ENCODE measurements around the gene SRGAP2C.
"Not testable (repeated sequence)": the region's sequence is repeated elsewhere in the genome, so short reads cannot be mapped to it uniquely, and the experiment has no call there.

The SRGAP2C gene

GRCh38 chr1:121215699-121216417 is 31.1 kb downstream of the SRGAP2C start:
- H3K4me3 ChIP-seq (replicated peaks; ENCODE audit: low read depth, low read length); DNase-seq (ENCODE audit: extremely low read depth, low read depth): not testable (repeated sequence)

GRCh38 chr1:121216676-121217075 is 31.9 kb downstream of the SRGAP2C start:
- DNase-seq (ENCODE audit: extremely low read depth, low read depth); H3K4me3 ChIP-seq (replicated peaks; ENCODE audit: low read depth, low read length): not testable (repeated sequence)

GRCh38 chr1:121221770-121222169 is 37.0 kb downstream of the SRGAP2C start:
- not testable (repeated sequence) for DNase-seq (ENCODE audit: extremely low read depth, low read depth); H3K4me3 ChIP-seq (replicated peaks; ENCODE audit: low read depth, low read length)

GRCh38 chr1:121224714-121225113 is 39.9 kb downstream of the SRGAP2C start:
- not testable (repeated sequence) for DNase-seq (ENCODE audit: extremely low read depth, low read depth); H3K4me3 ChIP-seq (replicated peaks; ENCODE audit: low read depth, low read length)

DNA sequence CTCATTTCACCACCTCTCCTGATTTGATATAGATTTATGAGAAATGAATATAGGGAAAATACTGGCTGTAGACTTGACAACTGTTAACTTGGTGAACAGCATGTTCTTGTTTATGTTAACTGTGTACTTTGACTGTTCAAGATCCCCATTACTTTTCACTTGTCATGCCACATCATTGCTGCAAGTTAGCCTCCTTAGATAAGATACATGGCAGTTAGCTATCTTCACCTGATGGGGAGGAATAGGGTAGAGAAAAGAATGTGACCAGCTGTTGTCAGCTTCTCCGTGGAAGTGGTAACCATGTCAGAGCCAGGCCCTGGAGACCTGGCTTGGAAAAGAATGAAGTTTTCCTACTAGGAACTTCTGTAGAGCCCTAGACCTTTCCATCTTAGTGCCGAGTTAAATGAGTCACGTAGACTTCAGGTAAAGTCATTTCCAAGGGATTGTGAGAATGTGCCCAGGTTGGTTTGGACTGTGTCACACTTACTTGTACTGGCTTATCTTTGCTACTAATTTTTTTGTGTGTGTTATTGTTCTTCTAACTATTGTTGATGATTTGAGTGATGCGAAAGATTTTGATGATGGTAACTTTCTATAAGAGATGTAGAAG is 41.6 kb downstream of the SRGAP2C start:
- not testable (repeated sequence) for H3K4me3 ChIP-seq (replicated peaks; ENCODE audit: low read depth, low read length); DNase-seq (ENCODE audit: extremely low read depth, low read depth)

DNA sequence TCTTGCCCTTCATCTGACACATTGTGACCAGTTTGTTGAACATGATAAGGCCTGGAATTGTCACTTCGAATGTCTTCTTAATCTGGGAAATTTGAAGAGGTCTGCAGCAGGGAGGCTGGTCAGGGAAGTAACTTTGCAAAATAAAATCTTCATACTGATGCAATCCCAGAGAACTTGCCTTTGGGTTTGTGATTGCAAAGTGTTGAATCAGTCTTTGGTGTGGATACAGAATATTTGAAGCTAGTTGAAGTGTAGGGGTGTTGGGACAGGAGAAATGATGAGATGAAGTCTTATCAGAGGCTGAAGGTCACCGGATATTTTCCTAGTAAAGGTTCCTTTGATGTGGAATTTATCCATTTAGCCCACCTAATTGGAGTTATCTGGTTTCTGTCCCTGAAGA is 42.1 kb downstream of the SRGAP2C start:
- DNase-seq (ENCODE audit: extremely low read depth, low read depth); H3K4me3 ChIP-seq (replicated peaks; ENCODE audit: low read depth, low read length): not testable (repeated sequence)

GRCh38 chr1:121227544-121228330 is 43.0 kb downstream of the SRGAP2C start:
- DNase-seq (ENCODE audit: extremely low read depth, low read depth); H3K4me3 ChIP-seq (replicated peaks; ENCODE audit: low read depth, low read length): not testable (repeated sequence)

- not testable (repeated sequence) for DNase-seq (ENCODE audit: extremely low read depth, low read depth); H3K4me3 ChIP-seq (replicated peaks; ENCODE audit: low read depth, low read length)
Observed at GRCh38 chr1:121230636-121231035, 45.9 kb downstream of the SRGAP2C start.

DNA sequence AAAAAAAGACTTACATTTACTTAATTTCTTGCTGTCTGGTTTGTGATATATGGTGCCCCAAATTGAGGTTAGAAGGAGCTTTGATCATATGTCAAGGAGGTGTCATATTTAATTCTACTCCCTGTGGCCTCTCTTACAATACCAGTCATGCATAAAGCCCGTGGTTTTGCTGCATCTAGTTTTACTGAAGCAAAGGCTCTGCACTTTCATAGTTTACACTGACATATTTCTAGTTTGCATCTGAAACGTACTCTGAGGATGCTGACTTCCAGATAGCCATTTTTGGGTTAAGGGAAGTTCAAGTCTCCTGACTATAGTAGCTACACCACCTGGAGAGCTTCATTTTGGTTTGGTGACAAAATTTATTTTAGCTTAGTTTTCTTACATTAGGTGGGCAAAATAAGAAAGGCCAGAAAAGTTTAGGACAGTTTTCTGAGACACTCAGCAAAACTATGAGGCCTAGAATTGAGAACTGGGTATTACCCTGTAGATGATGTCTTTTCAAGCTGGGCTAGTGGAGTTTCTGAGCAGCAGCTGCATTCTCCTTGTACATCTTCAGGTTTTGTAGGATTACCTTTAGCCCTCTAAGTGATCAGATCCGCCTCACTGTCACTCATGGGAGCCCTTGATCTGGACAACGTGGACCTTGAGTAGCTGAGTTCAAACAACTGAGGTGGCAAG is 47.8 kb downstream of the SRGAP2C start:
- DNase-seq (ENCODE audit: extremely low read depth, low read depth); H3K4me3 ChIP-seq (replicated peaks; ENCODE audit: low read depth, low read length): not testable (repeated sequence)

- DNase-seq (ENCODE audit: extremely low read depth, low read depth); H3K4me3 ChIP-seq (replicated peaks; ENCODE audit: low read depth, low read length): not testable (repeated sequence)
Observed at GRCh38 chr1:121234090-121234759, 49.5 kb downstream of the SRGAP2C start.

DNA sequence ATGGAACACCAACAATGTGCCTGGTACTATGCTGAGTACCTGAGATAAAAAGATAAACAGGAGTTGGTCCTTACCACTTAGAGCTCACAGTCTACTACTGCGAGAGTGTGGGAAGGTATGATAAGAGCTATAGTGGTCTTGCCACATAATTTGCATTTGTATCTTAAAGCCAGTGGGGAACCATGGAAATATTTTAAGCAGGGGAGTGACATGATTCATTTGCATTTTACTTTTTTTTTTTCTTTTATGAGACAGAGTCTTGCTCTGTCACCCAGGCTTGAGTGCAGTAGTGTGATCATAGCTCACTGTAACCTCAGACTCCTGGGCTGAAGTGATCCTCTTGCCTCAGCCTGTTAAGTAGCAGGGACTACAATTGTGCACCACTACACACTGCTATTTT is 53.6 kb downstream of the SRGAP2C start:
- DNase-seq (ENCODE audit: extremely low read depth, low read depth); H3K4me3 ChIP-seq (replicated peaks; ENCODE audit: low read depth, low read length): not testable (repeated sequence)

GRCh38 chr1:121243913-121244312 is 59.1 kb downstream of the SRGAP2C start:
- not testable (repeated sequence) for DNase-seq (ENCODE audit: extremely low read depth, low read depth)

GRCh38 chr1:121246399-121246798 is 61.6 kb downstream of the SRGAP2C start:
- DNase-seq (ENCODE audit: extremely low read depth, low read depth); H3K4me3 ChIP-seq (replicated peaks; ENCODE audit: low read depth, low read length): not testable (repeated sequence)

More at GRCh38 chr1:121243913-121244312, 59.1 kb downstream of the SRGAP2C start:
- not testable (repeated sequence) for H3K4me3 ChIP-seq (replicated peaks; ENCODE audit: low read depth, low read length)

DNA sequence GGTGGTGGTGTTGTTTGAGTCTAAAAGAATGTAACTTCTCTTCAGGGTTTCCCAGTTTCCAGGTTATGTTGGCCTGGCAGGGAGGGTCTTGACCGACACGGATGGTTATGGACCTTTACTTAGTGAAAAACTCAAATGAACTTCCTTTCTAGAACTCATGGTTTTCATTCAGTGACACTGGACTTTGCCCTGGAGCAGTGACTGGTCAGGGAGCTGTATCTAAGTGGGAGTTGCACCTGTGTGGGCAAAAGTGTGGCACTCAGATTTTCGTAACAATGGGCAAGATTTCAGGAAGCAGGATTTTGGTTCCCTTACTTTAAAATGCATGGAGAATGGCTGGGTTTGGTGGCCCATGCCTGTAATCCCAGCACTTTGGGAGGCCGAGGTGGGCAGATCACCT is 67.9 kb downstream of the SRGAP2C start:
- not testable (repeated sequence) for DNase-seq (ENCODE audit: extremely low read depth, low read depth); H3K4me3 ChIP-seq (replicated peaks; ENCODE audit: low read depth, low read length)

GRCh38 chr1:121254618-121255017 is 69.8 kb downstream of the SRGAP2C start:
- not testable (repeated sequence) for H3K4me3 ChIP-seq (replicated peaks; ENCODE audit: low read depth, low read length)

GRCh38 chr1:121257632-121258031 is 72.9 kb downstream of the SRGAP2C start:
- H3K4me3 ChIP-seq (replicated peaks; ENCODE audit: low read depth, low read length); DNase-seq (ENCODE audit: extremely low read depth, low read depth): not testable (repeated sequence)

More at GRCh38 chr1:121254618-121255017, 69.8 kb downstream of the SRGAP2C start:
- DNase-seq (ENCODE audit: extremely low read depth, low read depth) = not testable (repeated sequence)

GRCh38 chr1:121258134-121258533 is 73.4 kb downstream of the SRGAP2C start:
- DNase-seq (ENCODE audit: extremely low read depth, low read depth); H3K4me3 ChIP-seq (replicated peaks; ENCODE audit: low read depth, low read length): not testable (repeated sequence)

DNA sequence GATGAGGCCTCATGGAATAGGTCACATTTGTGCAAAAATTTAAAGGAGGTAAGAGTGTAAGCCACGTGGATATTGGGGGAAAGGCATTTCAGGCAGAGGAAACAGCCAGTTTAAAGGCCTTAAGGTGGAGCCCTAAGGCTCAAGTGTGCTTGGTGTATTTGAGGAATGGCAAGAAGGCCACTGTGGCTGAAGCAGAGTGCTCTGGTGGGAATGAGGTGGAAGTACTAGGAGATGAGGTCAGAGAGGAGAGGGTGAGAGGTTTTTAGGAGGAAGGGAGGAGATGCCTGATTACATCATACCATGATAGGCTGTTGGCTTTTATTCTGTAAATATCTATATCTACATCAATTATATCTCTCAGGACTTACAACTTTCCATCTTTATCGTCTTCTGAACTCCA is 75.4 kb downstream of the SRGAP2C start:
- not testable (repeated sequence) for DNase-seq (ENCODE audit: extremely low read depth, low read depth); H3K4me3 ChIP-seq (replicated peaks; ENCODE audit: low read depth, low read length)

All from HFF-Myc (cell line).